Activated CD4-positive, alpha-beta T cell treated with anti-CD3 and anti-CD28 coated beads, Interleukin-10, Interleukin-2, amounts not matched to agents 100 ng/mL and 50 ng/mL, durations not matched to agents 16 hours and 8 hours (primary cell): Measurements from ENCODE around the gene LY86.
A peak's percentile ranks its signal among the peaks of the same experiment; 100 is the strongest.

Source experiments
- DNase-seq: peaks from one replicate; pipeline ENCODE4 v3.0.0-alpha.2; 2020

The LY86 gene

GRCh38 chr6:6623553-6623952, 35.0 kb downstream of the LY86 start:
- no peak for DNase-seq

- no peak for DNase-seq
These were observed 35.9 kb downstream of the LY86 start for GRCh38 chr6:6624269-6624990.

GRCh38 chr6:6626187-6626586, 37.7 kb downstream of the LY86 start:
- no peak for DNase-seq

DNA sequence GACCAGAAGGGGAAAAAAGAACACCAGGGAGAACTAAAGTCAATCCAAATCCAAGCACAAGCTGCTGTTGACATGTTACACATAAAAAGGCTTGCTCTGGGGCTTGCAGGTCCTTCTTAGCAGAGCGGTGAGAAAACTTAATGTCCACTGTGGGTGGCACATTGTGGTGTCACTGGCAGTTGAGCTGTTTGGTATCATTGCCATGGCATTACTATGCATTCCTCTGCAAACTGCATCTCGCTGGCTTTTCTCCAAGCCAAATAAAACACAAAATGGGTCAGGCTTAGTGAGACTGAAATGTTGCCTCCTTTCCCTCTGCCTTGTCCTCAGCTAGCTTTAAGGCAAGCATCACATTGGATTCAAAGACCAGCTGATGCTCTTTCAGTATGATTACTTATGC, 40.9 kb downstream of the LY86 start:
- DNase-seq, result no peak

DNA sequence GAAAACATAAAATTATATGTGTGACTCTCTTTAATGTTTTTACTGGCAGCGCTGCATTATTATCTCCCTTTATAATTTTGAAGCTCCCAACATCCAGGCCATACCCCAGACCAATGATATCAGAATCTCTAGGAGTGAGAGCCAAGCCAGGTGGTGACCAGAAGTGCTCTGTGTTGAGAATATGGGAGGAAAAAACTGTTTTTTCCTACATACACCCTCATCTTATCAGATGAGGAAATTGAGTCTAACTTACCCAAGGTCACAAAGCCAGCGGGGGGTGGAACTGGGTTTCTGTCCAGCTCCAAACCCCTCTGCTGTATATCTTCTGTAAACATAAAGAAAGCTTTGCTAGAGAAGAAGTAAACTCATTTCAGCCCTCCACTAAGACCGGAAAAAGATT, 42.5 kb downstream of the LY86 start:
- no peak for DNase-seq

- no peak for DNase-seq
These were observed 43.2 kb downstream of the LY86 start for GRCh38 chr6:6631534-6632276.

- peak; percentile 50 for DNase-seq
These were observed 45.6 kb downstream of the LY86 start for GRCh38 chr6:6633898-6634734.

DNA sequence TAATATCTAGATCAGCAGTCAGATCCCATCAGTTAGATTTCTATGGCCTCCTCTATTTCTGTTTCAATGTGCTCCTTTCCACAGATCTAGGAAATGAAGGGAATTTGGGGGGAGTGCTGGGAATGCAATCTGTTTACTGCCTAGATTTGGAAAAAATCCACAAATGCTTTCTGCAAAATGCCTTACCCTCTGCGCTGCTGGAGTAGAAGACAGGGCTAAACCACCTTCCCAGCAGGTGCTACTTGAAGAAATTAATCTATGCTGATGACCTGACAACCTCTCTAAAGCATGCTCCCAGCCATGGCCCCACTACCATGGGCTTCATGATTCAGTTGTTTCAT, 46.2 kb downstream of the LY86 start:
- no peak for DNase-seq

DNA sequence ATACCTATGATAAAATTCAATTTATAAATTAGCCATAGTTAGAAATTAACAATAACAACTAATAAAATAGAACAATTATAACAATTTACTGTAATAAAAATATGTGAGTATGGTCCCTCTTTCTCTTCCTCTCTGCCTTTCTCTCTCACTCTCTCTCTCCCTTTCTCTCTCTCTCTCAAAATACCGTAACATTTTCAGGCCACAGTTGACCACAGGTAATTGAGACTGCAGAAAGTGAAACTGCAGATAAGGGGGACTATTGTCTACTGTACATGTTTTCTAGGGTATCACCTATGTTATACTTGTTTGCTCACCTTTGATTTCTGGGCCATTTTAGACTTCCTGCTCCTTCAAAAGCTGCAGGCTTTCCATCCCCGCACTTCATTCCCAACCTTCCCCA, 46.8 kb downstream of the LY86 start:
- no peak for DNase-seq

GRCh38 chr6:6635869-6636268, 47.3 kb downstream of the LY86 start:
- DNase-seq, result no peak

DNA sequence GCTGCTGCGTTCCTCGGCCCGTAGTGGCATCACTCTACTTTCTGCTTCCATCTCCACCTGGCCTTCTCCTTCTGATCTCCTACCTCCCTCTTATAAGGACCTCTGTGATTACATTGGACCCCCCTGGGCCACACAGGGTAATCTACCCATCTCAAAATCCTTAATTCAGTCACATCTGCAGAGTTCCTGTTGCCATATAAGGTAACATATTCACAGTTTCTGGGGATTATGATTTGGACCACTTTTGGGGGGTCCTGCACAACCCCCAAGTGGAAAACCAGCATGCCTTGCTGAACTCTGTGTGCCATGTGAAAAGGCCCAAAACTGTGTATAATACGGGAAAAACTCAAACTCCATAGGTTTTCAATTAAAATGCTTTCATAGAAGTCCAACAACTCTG, 51.1 kb downstream of the LY86 start:
- no peak for DNase-seq

- DNase-seq, result no peak
These were observed 52.4 kb downstream of the LY86 start for GRCh38 chr6:6640926-6641325.

DNA sequence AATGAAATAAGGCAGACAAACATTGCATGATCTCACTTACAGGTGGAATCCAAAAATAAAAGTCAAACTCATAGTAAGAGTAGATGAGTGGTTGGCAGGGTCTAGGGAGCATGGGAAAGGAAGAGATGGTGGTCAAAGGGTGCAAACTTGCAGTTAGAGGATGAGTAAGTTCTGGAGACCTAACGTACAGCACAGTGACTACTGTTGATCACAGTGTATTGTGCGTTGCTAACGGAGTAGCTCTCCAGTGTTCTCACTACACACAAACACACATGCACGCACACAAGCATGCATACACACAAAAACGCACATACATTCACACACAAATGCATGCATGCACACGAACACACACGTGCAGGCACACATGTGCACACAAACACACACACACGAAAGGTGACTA, 54.9 kb downstream of the LY86 start:
- DNase-seq, result peak; percentile 92

GRCh38 chr6:6645261-6645917, 56.9 kb downstream of the LY86 start:
- DNase-seq, result peak; percentile 63

DNA sequence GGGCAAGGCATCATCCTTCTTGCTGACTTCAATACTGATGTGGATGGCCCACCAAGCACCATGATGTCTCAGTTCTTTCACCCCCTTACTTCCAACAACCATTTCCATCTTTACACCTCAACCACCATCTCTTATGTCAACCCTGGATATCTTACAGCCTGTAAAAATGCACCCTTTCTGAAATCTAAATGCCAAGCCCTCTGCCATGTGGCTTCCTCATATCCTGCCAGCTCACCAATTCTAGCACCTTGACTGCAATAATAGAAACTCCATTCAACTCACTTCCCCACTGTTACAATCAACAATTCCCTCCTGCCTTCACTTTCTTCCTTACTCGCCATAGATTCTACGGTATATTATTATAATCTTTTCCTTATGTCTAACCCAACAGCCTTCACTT, 57.9 kb downstream of the LY86 start:
- DNase-seq, result peak; percentile 35

- no peak for DNase-seq
These were observed 58.3 kb downstream of the LY86 start for GRCh38 chr6:6646859-6647258.

GRCh38 chr6:6648692-6649343, 60.3 kb downstream of the LY86 start:
- no peak for DNase-seq

- peak; percentile 68 for DNase-seq
These were observed 61.4 kb downstream of the LY86 start for GRCh38 chr6:6649824-6650349.

- no peak for DNase-seq
These were observed 62.3 kb downstream of the LY86 start for GRCh38 chr6:6650839-6651238.

DNA sequence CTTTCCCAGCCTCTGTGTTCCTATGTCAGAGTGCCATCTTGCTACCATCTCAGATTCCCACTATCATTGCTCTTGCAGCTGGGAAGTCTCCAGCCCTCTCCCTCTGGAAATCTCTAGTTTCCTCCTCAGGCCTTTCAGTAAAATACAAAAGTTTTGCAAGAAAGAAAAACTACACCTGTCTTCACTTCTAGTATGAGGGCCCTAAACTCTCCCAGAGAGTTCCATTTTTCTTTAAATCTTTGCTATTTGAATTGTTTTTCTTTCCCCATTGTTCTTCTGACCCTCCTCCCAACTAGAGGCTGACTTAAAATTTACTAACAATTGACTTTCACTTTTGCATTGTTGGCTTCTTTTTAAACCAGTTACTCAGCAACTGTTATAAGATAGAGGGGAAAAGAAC, 62.8 kb downstream of the LY86 start:
- no peak for DNase-seq

- no peak for DNase-seq
These were observed 64.4 kb downstream of the LY86 start for GRCh38 chr6:6652932-6653331.
